Activated T-helper 1 cell treated with Interleukin-2 at 50 U/mL for 16 hours (primary cell): ENCODE measurements around the gene BEND6.

ENCODE experiments used
- DNase-seq: peaks from one replicate; pipeline ENCODE4 v3.0.0-alpha.2; 2020; ENCODE audit warnings: low read depth

BEND6 gene, protein sequence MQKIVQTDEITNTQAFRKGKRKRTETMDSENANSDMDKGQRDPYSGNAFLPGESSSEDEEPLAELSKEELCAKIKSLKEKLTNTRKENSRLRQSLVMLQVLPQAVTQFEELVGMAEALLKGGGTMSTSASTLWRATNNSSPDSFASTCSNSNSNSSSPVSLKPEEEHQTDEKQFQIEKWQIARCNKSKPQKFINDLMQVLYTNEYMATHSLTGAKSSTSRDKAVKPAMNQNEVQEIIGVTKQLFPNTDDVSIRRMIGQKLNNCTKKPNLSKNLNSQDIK

DNA sequence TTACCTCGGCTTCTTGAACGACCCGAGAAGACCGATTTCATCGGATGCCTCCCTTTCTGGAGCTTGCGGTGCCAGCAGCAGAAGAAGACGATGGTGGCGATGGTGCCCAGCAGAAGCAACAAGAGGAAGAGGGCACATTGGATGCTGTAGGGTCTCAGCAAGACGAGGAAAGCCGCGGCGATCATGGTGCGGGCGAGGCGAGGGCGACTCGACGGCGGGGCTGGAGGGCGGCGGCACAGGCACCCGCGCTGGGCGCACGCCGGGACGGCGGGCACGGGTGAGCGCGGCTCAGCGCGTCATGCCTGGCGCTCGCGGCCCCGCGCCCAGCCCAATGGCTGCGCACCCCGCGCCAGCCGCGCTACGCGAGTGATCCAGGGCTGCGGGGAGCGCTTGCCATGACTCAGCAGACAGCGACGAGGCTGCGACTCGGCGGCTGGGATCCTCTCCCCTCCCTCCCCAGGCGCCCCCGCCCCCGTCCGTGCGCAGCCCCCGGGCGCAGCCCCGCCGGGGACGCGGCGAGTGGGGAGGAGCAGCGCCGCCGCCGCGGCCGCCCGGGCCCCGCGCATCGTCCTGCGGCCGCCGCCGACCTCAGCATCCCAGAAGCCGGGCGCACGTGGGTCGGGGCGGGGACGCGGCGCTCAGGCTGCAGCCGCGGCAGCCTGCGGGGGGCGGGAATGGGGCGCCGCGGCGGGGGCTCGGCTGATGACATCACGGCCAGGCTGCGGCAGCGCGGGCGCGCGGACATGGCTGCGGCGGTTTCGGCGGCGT lies at the start of gene BEND6:
Gene BEND6, plus strand, starts transcription at position 705 of the 768 bp plus-strand sequence. CDS start 26,704 bp downstream, outside the sequence.
- DNase-seq = no peak

DNA sequence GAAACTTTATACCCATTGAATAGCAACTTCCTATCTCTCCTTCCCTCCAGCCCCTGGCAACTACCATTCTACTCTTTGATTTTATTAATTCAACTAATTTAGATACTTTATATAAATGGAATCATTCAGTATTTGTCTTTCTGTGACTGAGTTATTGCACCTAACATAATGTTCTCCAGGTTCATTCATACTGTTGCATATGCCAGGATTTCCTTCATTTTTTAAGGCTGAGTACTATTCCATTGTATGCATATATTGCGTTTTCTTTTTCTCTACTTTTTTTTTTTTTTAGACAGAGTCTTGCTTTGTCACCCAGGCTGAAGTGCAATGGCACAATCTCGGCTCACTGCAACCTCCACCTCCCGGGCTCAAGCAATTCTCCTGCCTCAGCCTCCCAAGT lies 49.5 kb upstream of the BEND6 start:
- DNase-seq = no peak

DNA sequence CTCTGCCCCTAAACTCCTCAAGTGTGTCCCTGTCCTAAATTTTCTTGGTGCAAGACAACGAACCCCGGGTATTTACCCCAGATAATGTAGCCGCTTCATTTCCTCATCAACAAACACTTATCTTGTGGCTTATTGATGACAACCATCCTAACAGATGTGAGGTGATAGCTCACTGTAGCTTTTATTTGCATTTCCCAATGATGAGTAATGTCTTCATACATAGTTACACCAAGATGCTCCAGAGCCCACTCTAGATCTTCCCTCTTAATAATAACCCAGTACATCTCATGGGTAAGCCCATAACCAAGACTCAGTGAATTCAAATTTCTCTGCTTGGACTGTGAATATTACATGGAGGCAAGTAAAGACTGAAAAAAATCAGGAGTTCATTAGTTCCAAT lies 48.2 kb upstream of the BEND6 start:
- DNase-seq = no peak

DNA sequence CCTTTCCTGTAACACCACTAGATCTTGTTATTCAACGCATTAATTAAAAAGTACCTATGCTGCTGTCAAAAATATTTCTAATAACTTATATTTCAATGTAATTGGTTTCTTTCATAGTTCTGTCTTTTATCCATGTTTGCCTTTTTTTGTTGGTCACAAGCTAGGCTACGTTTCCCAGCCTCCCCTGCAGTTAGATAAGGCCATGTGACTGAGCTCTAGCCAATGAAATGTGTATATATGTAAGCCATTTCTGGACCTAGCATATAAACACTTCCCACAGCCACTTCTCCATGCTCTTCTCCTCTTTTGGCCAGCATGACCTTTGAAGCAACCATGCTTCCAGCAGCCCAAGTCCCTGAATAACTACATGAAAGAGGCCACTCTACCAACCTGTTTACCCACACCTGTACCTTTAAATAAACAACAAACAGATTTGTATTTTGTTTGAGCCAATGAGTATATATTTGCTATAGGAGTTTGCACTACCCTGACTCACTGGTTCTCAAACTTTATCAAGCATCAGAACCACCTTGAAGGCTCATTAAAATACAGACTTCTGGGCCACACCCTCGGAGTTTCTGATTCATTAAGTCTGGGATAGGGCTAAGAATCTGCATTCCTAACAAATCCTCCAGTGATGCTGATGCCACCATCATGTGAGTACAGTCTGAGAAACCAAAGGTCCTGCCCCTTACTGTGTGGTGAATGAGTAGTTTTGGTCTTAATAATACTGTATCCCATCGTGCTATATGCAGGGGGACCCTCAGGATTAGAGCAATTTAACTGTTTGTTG lies 45.6 kb upstream of the BEND6 start:
- no peak for DNase-seq

DNA sequence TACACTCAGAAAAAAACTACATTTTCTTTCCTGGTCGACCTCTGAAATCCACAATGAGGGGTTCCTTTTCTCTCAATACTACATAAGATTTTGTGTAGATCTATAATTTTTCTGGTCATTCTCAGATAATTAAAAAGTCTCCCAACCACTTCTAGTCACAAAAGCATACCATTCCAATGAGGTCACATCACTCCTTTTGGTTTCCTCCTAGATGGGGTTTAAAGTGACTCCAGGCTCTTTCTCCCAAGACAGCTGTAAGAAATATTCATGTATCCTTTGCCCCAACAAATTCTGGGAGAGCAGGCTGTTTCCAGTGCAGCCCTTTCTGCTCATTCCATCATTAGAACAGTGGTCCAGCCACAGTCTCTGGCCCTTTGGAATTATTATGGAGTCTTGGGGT lies 43.1 kb upstream of the BEND6 start:
- DNase-seq = no peak

DNA sequence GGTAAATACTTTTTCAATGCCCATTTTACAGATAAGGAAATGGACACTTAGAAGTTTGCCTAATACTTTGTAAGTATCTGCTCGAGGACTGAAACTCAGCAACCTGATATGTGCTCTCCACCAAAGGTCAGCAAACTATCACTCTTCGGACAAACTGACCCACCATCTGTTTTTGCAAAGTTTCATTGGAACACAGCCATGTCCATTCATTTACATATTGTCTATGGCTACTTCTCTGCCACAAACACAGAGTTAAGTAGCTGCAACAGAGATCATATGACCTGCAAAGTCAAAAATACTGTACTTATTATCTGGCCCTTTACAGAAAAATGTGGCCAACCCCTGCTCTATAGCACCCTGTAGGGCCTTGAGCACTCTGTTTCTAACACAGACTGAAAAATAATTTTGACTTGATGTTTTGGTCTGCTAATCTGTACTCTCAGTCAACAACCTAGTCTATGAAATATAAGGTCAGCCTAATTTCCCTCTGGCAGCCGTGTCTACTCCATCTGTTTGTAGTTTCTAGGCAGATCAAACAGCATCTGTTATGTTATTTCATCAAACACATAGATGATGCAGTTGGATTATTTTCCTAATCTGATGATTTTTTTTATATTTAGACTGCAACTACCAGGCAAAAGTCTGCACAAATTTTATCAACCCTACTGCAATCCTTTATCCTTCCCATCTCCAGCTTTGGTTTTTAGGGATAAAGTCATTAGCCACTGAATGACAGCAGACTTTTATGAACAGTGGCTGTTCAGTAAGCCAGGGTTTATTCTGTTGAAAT lies 41.4 kb upstream of the BEND6 start:
- no peak for DNase-seq

DNA sequence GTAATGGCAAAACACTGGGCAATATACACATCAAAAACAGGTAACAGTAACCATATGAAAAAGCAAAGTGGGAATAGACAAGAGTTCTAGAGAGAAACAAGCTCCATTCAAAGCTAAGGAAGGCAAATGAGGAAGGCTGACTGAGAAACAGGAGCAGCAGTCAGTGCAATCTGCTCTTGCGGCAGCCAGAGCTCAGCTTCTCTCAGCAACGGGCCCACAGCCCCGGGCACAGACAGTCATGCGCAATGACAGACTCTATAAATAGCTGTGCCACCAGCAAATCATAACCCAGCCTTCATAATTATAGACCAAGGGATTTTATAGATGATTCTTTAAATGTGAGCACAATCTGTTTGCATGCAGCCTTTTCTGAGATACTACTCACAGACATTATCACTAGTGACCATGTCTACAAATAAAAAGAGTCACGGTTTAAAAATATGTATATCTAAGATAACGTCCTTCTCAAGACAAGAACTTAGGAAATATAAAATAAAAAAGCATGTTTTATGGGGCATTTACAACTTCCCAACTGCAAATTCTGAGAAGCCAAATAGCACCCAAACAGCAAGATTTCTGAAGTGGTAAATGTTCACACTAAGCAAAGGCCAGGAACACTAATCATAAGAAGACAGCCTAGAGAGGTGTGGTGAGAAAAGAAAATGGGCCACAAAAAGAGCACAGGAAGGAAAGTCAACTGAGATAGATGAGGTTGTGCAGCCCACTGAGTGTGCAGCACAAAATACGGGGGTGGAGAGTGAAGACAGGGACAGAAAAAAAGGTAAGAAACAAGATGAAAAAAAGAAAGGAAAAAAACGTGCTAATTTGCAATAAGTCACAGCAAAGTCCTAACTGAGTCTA lies 39.9 kb upstream of the BEND6 start:
- no peak for DNase-seq

DNA sequence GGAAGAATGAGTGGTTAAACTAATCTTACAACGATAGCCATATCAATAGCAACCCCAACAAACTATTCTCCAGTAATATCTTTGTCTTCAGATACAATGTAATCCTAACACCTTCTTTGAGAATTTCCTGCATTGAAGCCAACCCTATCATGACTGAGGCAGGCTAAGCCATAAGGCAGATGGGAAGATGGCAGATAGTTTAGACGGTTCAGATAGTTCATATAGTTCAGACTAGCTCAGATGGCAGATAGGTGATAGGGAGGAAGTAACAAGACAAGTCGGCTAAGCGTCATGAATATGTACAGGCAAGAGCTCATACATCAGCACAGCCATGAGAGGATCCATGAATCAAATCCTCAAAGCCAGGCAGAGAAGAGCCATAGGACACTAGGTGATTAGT lies 39.1 kb upstream of the BEND6 start:
- DNase-seq = no peak

DNA sequence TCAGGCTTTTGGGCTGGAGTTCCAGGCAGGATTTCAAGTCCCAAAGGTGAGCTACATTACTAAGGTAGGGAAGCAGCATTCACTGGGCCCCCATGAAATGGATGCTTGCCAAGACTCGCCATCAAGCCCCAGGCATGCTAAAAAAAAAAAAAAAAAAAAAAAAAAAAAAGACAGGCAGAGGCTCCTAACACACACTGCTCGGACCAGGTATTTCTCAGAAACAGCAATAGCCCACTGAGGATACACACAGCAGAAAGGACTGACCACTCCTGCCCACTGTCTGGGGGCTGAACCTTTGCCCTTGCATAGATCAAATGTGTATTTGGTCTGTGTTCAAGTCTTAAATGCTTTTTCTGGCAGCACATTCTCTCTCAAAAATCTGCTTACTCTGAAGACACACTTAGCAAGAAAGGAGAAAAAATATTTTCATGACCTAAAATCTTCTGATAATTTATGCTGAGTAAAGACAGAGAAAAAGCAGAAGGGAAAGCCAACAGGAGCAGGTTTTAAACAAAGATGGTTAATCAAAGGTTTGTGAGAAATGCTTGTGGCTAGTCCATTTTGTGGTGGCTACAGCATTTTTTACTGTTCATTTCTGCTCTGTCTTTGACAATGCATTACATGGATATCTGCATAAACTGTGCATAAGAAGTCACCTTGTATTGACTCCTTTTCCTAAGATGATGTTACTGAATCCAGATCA lies 37.9 kb upstream of the BEND6 start:
- DNase-seq = no peak

DNA sequence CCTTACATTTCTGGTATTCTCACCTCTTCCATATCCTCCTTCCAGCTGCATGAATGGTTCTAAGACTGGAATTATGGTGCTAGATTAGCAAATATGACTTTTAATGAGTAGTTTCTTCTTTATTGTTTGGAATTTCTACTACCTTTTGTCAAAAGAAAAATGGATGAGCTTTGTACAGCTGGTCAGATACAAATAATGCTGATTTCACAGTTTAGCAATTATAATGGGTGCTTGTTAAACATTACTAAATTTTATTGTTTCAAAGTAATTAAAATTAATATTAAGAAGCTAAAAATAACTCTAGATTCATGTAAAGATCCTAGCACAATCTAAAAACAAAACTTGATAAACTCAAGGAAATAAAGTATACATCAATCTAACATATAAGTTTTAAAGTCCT lies 32.3 kb upstream of the BEND6 start:
- DNase-seq = no peak

DNA sequence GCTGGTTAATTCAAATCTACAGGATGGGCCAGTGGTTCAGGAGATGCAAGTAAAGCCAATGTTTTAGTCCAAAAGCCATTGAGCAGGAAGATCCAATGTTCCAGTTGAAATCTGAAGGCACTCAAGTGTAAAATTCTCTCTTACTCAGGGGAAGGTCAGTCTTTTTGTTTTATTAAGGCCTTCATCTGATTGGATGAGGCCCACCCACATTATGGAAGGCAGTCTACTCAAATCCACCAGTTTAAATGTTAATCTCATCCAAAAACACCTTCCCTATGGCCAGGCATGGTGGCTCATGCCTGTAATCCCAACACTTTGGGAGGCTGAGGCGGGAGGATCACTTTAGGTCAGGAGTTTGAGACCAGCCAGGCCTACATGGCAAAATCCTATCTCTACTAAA lies 31.3 kb upstream of the BEND6 start:
- no peak for DNase-seq

DNA sequence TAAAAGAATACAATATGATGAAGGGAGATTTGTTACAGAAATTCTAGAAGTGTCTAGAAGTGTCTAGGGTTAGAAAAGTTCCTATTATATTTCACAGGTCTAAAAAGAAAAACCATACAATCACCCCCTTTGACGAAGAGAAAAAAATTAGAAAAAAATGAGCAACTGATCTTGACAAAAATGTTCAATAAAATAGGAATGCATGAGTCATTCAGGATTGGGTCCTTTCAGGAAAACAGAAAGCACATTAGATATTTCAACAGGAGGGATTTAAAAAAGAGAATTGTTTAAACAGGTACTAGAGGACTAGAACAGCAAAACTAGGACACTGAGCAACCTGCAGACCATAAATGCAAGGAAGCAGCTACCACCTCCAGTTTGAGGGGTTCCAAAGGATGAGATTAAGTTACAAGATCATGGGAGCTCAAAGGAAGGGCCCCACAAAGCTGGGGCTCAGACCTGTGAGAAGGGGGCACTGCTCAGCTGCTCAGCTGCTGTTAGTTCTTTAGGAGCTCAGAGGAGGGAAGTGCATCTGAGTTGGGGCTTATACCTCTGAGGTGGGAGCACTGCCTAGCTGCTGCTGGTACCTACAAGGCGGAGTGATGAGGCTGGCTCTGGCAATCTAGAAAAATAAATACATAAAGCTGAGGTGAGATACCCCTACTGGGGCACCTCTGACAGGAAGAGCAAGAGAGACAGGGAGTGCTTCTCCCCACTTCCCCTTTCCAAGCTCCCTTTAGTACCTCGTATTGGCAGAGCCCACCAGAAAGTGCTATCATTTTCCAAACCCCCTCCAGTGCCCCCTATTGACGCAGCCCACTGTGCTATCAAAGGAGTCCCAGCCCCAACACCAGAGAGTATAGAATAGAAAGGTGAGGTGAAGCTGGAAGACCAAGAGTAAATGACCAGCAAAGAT lies 27.1 kb upstream of the BEND6 start:
- no peak for DNase-seq

DNA sequence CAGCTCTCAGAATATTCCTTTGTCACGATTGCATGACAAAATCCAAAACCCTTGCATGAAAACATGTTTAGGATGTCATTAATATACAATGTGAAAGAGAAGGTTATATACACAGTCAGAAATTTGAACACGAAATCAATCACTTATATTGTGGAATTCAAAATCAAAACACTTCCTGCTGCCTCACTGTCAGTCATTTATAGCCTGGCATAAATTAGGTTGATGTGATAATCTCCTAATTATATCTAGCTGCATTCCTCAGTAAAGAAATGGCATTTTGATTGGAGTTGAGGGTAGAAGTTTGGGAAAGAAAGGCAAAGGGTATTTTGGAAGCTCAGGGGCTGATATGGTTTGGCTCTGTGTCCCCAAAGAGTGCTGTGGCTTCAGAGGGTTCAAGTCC lies 24.1 kb upstream of the BEND6 start:
- no peak for DNase-seq

DNA sequence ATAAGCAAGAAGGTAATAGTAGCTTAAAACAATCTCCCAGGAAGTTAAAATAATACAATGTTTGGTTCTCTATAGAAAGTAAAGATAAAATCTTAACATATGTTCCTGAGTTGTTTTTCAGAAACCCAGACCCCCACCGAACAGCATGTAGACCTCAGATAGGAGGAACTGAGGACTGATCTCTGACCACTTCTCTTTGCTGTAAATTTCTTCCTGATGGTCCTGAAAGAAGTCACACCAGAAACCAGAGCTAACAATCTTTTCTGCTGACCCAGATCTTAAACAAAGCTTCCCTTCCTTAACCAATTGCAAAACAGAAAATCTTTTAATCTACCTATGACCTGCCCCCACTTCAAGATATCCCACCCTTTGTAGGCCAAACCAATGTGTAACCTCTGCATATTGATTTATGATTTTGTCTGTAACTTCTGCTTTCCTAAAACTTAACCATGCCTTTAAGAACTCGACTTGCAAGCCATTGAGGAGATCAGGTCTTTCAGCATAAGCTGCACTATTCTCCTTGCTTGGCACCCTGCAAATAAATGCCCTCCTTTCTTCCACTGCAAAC lies 21.9 kb upstream of the BEND6 start:
- no peak for DNase-seq

DNA sequence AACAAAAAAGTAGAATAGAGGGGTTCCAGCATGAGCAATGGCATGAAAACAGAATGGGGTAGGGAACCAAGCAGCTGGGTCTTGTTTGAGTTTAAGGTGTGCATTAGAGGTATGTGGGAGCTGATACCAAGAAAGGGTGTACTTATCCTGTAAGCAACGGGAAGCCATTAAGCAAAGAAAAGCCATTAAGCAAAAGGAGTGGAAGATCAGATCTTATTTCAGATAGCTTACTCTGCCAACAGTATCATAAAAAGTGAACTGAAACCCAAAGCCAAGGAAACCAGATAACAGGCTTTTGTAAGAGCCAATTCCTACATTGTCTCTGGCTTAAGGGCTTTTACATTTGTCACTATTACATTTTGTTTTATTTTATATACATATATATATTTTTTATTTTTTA lies 21.3 kb upstream of the BEND6 start:
- no peak for DNase-seq

DNA sequence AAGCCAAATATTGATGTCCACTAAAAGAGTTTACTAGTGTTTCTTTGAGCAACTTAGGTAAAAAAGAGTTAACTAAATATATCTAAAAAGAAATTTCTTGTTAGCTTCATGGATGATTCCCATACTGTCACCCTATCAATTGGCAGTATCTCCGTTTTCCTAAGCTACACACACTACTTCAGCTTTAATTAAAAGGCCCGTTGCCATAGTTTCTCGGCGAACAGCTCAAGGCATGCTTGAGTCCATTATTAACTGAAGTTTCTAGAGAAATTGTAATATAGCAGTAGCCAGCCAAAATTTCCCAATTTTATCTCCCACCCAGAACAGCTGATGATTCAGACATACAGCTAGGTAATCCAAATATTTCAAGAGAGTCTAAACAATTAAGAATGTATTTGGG lies 20.0 kb upstream of the BEND6 start:
- DNase-seq = no peak

DNA sequence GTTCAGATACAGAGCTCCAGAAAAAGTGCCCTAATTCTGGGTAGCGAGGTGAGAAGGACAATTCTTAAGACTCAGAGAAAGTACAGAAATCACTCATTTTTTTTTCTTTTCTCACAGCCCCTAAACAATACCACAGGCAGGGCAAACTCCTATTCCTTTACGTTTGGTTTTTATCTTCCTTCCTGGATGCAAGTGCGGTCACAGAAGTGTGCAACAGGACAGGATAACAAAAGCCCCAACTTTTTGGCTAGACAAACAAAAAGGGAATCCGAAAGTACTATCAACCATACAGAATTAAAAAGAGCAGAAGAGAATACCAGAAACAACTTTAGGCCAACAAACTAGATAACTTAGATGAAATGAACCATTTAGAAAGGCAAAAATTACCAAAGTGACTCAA lies 18.4 kb upstream of the BEND6 start:
- DNase-seq = no peak

DNA sequence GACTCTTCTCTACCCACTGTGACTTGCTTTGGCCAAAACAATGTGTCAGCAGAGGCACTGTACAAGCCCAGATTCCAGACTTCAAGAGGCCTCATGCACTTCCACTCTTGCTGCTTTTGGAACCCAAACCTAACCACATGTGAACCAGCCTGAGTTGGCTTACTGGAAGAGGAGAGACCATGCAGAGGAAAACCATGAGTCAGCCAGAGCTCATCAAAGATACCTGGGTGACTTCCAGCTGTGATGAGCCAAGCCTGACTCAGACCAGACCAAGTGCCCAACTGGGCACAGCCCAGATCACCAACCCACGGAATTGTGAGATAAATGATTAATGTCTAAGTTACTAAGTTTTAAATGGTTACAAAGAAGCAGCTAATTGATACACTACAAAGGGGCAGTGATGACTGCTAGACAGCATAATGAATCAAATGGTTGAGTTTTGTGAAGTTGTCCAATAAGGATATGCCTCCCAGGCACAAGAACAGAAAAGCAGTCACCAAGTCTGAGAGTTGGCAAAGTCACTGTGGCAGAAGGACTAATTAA lies 16.2 kb upstream of the BEND6 start:
- no peak for DNase-seq

DNA sequence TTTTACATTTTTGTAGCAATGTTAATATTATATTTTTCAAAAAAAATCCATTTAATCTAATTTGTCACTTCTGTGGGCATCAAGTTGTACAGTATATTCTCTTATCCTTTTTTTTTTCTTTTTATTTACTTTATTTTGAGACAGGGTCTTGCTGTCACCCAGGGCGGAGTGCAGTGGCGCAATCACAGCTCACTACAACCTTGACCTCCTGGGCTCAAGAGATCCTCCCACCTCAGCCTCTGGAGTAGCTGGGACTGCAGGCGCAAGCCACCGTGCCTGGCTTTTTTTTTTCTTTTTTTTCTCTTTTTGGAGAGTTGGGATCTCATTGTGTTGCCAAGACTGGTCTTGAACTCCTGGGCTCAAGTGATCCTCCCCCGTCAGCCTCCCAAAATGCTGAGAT lies 14.4 kb upstream of the BEND6 start:
- DNase-seq = no peak
